Nephron progenitor cell (in vitro differentiated cells): ENCODE results near the gene NHP2.

Source experiments
- DNase-seq: peaks from one replicate; pipeline ENCODE4 v3.0.0; 2021
- H3K27ac Mint-ChIP-seq: 2 replicates; pipeline ENCODE4 v1.8.0; 2021; ENCODE audit warnings: mild to moderate bottlenecking, moderate library complexity, mixed read lengths
- H3K27me3 Mint-ChIP-seq: 2 replicates; pipeline ENCODE4 v1.8.0; 2021; ENCODE audit warnings: mild to moderate bottlenecking, low read depth, mixed read lengths; ENCODE audit not compliant: poor library complexity
- H3K36me3 Mint-ChIP-seq: 2 replicates; pipeline ENCODE4 v1.8.0; 2021; ENCODE audit warnings: low read depth, mixed read lengths
- H3K4me1 Mint-ChIP-seq: 2 replicates; pipeline ENCODE4 v1.8.0; 2021; ENCODE audit warnings: mixed read lengths
- H3K4me3 Mint-ChIP-seq: 2 replicates; pipeline ENCODE4 v1.8.0; 2021; ENCODE audit warnings: mild to moderate bottlenecking, moderate library complexity, mixed read lengths
- H3K9me3 Mint-ChIP-seq: 2 replicates; pipeline ENCODE4 v1.8.0; 2021; ENCODE audit warnings: mild to moderate bottlenecking, moderate library complexity, mixed read lengths
- CTCF ChIP-seq: fragments of 200-600 bp; sonication (generic); IDR thresholded peaks from 2 replicates; pipeline ENCODE4 v1.5.0; 2021; ENCODE audit warnings: antibody characterized with exemption

The NHP2 gene

GRCh38 chr5:178111925-178112324, 41.8 kb downstream of the NHP2 start:
- Mint-ChIP-seq H3K4me3 (no peak overlapping the region), H3K27ac (no peak overlapping the region), H3K27me3 (peaks cover 43% of the 10 kb centered on the region), H3K36me3 (no peaks in the 10 kb centered on the region), H3K9me3 (peaks cover 7% of the 10 kb centered on the region), H3K4me1 (peaks cover 35% of the 10 kb centered on the region)
- no peak for DNase-seq
- TF ChIP-seq CTCF, result no peak

GRCh38 chr5:178110511-178110910, 43.2 kb downstream of the NHP2 start:
- H3K4me1 Mint-ChIP-seq, result peaks cover 30% of the 10 kb centered on the region
- no peak for TF ChIP-seq CTCF
- H3K4me3 Mint-ChIP-seq, result no peak overlapping the region
- H3K36me3 Mint-ChIP-seq, result no peaks in the 10 kb centered on the region
- H3K9me3 Mint-ChIP-seq, result peaks cover 7% of the 10 kb centered on the region
- no peak for DNase-seq
- H3K27ac Mint-ChIP-seq, result no peak overlapping the region
- peaks cover 36% of the 10 kb centered on the region for H3K27me3 Mint-ChIP-seq

- peaks cover 7% of the 10 kb centered on the region for H3K9me3 Mint-ChIP-seq
- H3K27me3 Mint-ChIP-seq, result peaks cover 22% of the 10 kb centered on the region
- H3K36me3 Mint-ChIP-seq, result no peaks in the 10 kb centered on the region
- no peak overlapping the region for H3K27ac Mint-ChIP-seq
- H3K4me1 Mint-ChIP-seq, result peaks cover 16% of the 10 kb centered on the region
- no peak for TF ChIP-seq CTCF
- H3K4me3 Mint-ChIP-seq, result no peak overlapping the region
- DNase-seq, result no peak
These were observed 44.7 kb downstream of the NHP2 start for GRCh38 chr5:178108966-178109365.

- no peaks in the 10 kb centered on the region for H3K36me3 Mint-ChIP-seq
These were observed 45.2 kb downstream of the NHP2 start for GRCh38 chr5:178108446-178108845.

GRCh38 chr5:178107756-178108310, 45.9 kb downstream of the NHP2 start:
- no peak overlapping the region for H3K27ac Mint-ChIP-seq
- H3K4me3 Mint-ChIP-seq, result no peak overlapping the region
- DNase-seq, result no peak
- no peak for TF ChIP-seq CTCF
- peaks cover 23% of the 10 kb centered on the region for H3K27me3 Mint-ChIP-seq
- H3K9me3 Mint-ChIP-seq, result peaks cover 5% of the 10 kb centered on the region
- H3K4me1 Mint-ChIP-seq, result peaks cover 16% of the 10 kb centered on the region
- no peaks in the 10 kb centered on the region for H3K36me3 Mint-ChIP-seq

More at GRCh38 chr5:178108446-178108845, 45.2 kb downstream of the NHP2 start:
- Mint-ChIP-seq H3K27me3 (peaks cover 25% of the 10 kb centered on the region), H3K4me3 (no peak overlapping the region), H3K4me1 (peaks cover 16% of the 10 kb centered on the region), H3K9me3 (peaks cover 7% of the 10 kb centered on the region), H3K27ac (no peak overlapping the region)
- DNase-seq, result no peak
- TF ChIP-seq CTCF, result no peak

- Mint-ChIP-seq H3K27ac (no peak overlapping the region), H3K4me1 (peaks cover 16% of the 10 kb centered on the region), H3K4me3 (no peak overlapping the region), H3K9me3 (no peaks in the 10 kb centered on the region), H3K36me3 (no peaks in the 10 kb centered on the region), H3K27me3 (peaks cover 12% of the 10 kb centered on the region)
- TF ChIP-seq CTCF, result no peak
- DNase-seq, result no peak
These were observed 47.0 kb downstream of the NHP2 start for GRCh38 chr5:178106556-178107239.
